Hepatocyte (in vitro differentiated cells): Measurements from ENCODE around the gene GRK6.

Experiments
- CTCF ChIP-seq: fragments of 200-600 bp; sonication (generic); IDR thresholded peaks from 2 replicates; pipeline ENCODE4 v1.5.1; 2016; ENCODE audit warnings: antibody characterized with exemption, mild to moderate bottlenecking; ENCODE audit not compliant: poor library complexity
- EZH2 ChIP-seq: fragments of 200-600 bp; sonication (generic); IDR thresholded peaks from 2 replicates; pipeline ENCODE4 v1.6.1; 2016; ENCODE audit warnings: antibody characterized with exemption, mild to moderate bottlenecking, borderline replicate concordance

GRCh38 chr5:177412603-177413233, 13.8 kb upstream of the GRK6 start:
- TF ChIP-seq CTCF, result no peak
- no peak for TF ChIP-seq EZH2
